Pulmonary artery endothelial cell (primary cell): ENCODE results near the gene SPECC1L. TPM values are rescaled to one million over a fixed set of nuclear protein-coding genes. Genes with fewer than 3 reads are reported as not detected.

Experiments used
- DNase-seq: peaks from one replicate; pipeline ENCODE4 v3.0.0-alpha.2; 2011; ENCODE audit warnings: low read depth, low spot score
- total RNA-seq: library from RNA; depleted of rRNA; stranded (reverse); fragments of >200 nt; gene quantifications from 2 replicates; pipeline ENCODE4 v1.2.3, GENCODE V29; 2014

The SPECC1L gene
- total RNA-seq, 1 donor from 2014 or later: 42.0 TPM

- no peak for DNase-seq
Observed at GRCh38 chr22:24427500-24428164, 157.0 kb downstream of the SPECC1L start, which contains the start of gene ADORA2A. Gene ADORA2A (plus strand): TSS chr22:24427599. CDS start chr22:24433405, 5,806 bp downstream.

GRCh38 chr22:24428751-24429410 is 158.2 kb downstream of the SPECC1L start:
- DNase-seq: no peak

- no peak for DNase-seq
Observed at GRCh38 chr22:24429411-24430365, 159.1 kb downstream of the SPECC1L start.

- DNase-seq: no peak
Observed at GRCh38 chr22:24430431-24431308, 160.0 kb downstream of the SPECC1L start.

GRCh38 chr22:24431309-24432034 is 160.8 kb downstream of the SPECC1L start:
- no peak for DNase-seq

- no peak for DNase-seq
Observed at GRCh38 chr22:24432059-24432853, 161.6 kb downstream of the SPECC1L start.

- no peak for DNase-seq
Observed at GRCh38 chr22:24433001-24433827, 162.6 kb downstream of the SPECC1L start.

- no peak for DNase-seq
Observed at GRCh38 chr22:24433828-24434470, 163.3 kb downstream of the SPECC1L start.

GRCh38 chr22:24434471-24435322 is 164.1 kb downstream of the SPECC1L start:
- no peak for DNase-seq

- DNase-seq: no peak
Observed at GRCh38 chr22:24435323-24435645, 164.7 kb downstream of the SPECC1L start.

- no peak for DNase-seq
Observed at GRCh38 chr22:24435861-24436371, 165.3 kb downstream of the SPECC1L start.

GRCh38 chr22:24436553-24436952 is 165.9 kb downstream of the SPECC1L start:
- no peak for DNase-seq

GRCh38 chr22:24437091-24437490 is 166.5 kb downstream of the SPECC1L start:
- no peak for DNase-seq

- DNase-seq: no peak
Observed at GRCh38 chr22:24437741-24438328, 167.2 kb downstream of the SPECC1L start.

- no peak for DNase-seq
Observed at GRCh38 chr22:24440270-24440717, 169.7 kb downstream of the SPECC1L start.

GRCh38 chr22:24440718-24441405 is 170.2 kb downstream of the SPECC1L start:
- no peak for DNase-seq
